MM.1S (cell line): ENCODE data around the gene PPBP.

Source experiments
- DNase-seq: peaks from one replicate; pipeline ENCODE4 v3.0.0-alpha.2; 2015
- H2AFZ ChIP-seq: fragments of 300-600 bp; sonication (generic); 2 replicates; pipeline ENCODE4 v1.6.0; 2016; ENCODE audit warnings: antibody characterized with exemption, low read length
- H3F3A ChIP-seq: fragments of 300-600 bp; sonication (generic); 2 replicates; pipeline ENCODE4 v1.6.1; 2016; ENCODE audit warnings: mild to moderate bottlenecking, antibody characterized with exemption, low read length, moderate library complexity, mixed read lengths; ENCODE audit not compliant: insufficient read depth
- H3K27ac ChIP-seq: fragments of 300-600 bp; sonication (generic); 2 replicates; pipeline ENCODE4 v1.5.1; 2016; ENCODE audit warnings: mild to moderate bottlenecking, low read length
- H3K27me3 ChIP-seq: fragments of 300-600 bp; sonication (generic); replicated peaks from 2 replicates; pipeline ENCODE4 v1.6.0; 2016; ENCODE audit warnings: low read length; ENCODE audit not compliant: insufficient read depth
- H3K36me3 ChIP-seq: fragments of 300-600 bp; sonication (generic); replicated peaks from 2 replicates; pipeline ENCODE4 v1.6.1; 2016; ENCODE audit warnings: mild to moderate bottlenecking, low read length, mixed read lengths; ENCODE audit not compliant: insufficient read depth
- H3K4me1 ChIP-seq: fragments of 300-600 bp; sonication (generic); 2 replicates; pipeline ENCODE4 v1.6.1; 2016; ENCODE audit warnings: low read length, mixed read lengths
- H3K4me2 ChIP-seq: fragments of 300-600 bp; sonication (generic); 2 replicates; pipeline ENCODE4 v1.6.0; 2016; ENCODE audit warnings: low read depth, low read length
- H3K4me3 ChIP-seq: fragments of 300-600 bp; sonication (generic); 2 replicates; pipeline ENCODE4 v1.5.1; 2016; ENCODE audit warnings: low read length, mixed read lengths
- H3K79me2 ChIP-seq: fragments of 300-600 bp; sonication (generic); 2 replicates; pipeline ENCODE4 v1.6.1; 2016; ENCODE audit warnings: mixed run types, low read length, mixed read lengths
- H3K9ac ChIP-seq: fragments of 300-600 bp; sonication (generic); 2 replicates; pipeline ENCODE4 v1.6.1; 2016; ENCODE audit warnings: low read length, mixed read lengths
- H3K9me2 ChIP-seq: fragments of 300-600 bp; sonication (generic); replicated peaks from 2 replicates; pipeline ENCODE4 v1.6.1; 2016; ENCODE audit warnings: mild to moderate bottlenecking, low read length, mixed read lengths; ENCODE audit not compliant: insufficient read depth
- H3K9me3 ChIP-seq: fragments of 300-600 bp; sonication (generic); replicated peaks from 2 replicates; pipeline ENCODE4 v1.6.1; 2016; ENCODE audit warnings: mild to moderate bottlenecking, low read length, mixed read lengths; ENCODE audit not compliant: insufficient read depth
- H4K20me1 ChIP-seq: fragments of 300-600 bp; sonication (generic); 2 replicates; pipeline ENCODE4 v1.6.1; 2016; ENCODE audit warnings: mild to moderate bottlenecking, low read length, moderate library complexity, mixed read lengths; ENCODE audit not compliant: insufficient read depth
- EZH2 ChIP-seq: fragments of 300-600 bp; sonication (generic); optimal IDR thresholded peaks from 2 replicates; pipeline ENCODE3; 2017; ENCODE audit warnings: low read depth, mild to moderate bottlenecking, antibody characterized with exemption, low read length, mixed read lengths
- EZH2phosphoT487 ChIP-seq: fragments of 300-600 bp; sonication (generic); IDR thresholded peaks from 2 replicates; pipeline ENCODE4 v1.6.1; 2018; ENCODE audit warnings: antibody characterized with exemption, low read length
- TF ChIP-seq, protein P1 (sequence below): fragments of 300-600 bp; sonication (generic); IDR thresholded peaks from 2 replicates; pipeline ENCODE4 v1.5.1; 2016; ENCODE audit warnings: antibody characterized with exemption, low read length, mixed read lengths

Gene PPBP

DNA sequence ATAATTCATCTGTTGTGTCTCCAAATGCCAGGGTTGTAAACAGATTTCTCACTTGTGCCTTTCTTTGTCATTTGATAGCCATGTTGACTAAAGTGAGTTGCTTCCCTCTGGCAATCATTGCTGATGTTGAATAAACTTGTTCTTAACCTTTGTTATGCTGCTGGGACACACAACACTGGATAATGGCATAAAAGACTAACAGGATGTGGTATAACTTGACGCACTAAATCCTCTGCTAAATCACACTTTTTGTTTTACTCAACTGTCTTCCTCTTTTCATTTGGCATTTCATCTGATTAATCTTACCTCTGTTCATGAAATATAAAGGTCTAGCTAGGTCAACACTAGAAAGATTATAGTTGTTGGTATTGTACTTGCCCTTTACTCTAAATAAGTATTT is 28.1 kb upstream of the PPBP start:
- H3K9me2 ChIP-seq = no peaks in the 10 kb centered on the region
- H3K9ac ChIP-seq = no peak overlapping the region
- H3K9me3 ChIP-seq = no peaks in the 10 kb centered on the region
- H3F3A ChIP-seq = no peaks in the 10 kb centered on the region
- no peaks in the 10 kb centered on the region for H3K27me3 ChIP-seq
- H3K4me3 ChIP-seq = no peak overlapping the region
- no peaks in the 10 kb centered on the region for H3K4me1 ChIP-seq
- no peak for DNase-seq
- H2AFZ ChIP-seq = no peak overlapping the region
- no peak overlapping the region for H3K4me2 ChIP-seq
- no peaks in the 10 kb centered on the region for H3K36me3 ChIP-seq
- no peaks in the 10 kb centered on the region for H4K20me1 ChIP-seq
- no peak overlapping the region for H3K27ac ChIP-seq
- H3K79me2 ChIP-seq = no peaks in the 10 kb centered on the region
- TF ChIP-seq EZH2 (no peak), EZH2phosphoT487 (no peak)
- TF ChIP-seq, protein P1, sequence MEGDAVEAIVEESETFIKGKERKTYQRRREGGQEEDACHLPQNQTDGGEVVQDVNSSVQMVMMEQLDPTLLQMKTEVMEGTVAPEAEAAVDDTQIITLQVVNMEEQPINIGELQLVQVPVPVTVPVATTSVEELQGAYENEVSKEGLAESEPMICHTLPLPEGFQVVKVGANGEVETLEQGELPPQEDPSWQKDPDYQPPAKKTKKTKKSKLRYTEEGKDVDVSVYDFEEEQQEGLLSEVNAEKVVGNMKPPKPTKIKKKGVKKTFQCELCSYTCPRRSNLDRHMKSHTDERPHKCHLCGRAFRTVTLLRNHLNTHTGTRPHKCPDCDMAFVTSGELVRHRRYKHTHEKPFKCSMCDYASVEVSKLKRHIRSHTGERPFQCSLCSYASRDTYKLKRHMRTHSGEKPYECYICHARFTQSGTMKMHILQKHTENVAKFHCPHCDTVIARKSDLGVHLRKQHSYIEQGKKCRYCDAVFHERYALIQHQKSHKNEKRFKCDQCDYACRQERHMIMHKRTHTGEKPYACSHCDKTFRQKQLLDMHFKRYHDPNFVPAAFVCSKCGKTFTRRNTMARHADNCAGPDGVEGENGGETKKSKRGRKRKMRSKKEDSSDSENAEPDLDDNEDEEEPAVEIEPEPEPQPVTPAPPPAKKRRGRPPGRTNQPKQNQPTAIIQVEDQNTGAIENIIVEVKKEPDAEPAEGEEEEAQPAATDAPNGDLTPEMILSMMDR = no peak

DNA sequence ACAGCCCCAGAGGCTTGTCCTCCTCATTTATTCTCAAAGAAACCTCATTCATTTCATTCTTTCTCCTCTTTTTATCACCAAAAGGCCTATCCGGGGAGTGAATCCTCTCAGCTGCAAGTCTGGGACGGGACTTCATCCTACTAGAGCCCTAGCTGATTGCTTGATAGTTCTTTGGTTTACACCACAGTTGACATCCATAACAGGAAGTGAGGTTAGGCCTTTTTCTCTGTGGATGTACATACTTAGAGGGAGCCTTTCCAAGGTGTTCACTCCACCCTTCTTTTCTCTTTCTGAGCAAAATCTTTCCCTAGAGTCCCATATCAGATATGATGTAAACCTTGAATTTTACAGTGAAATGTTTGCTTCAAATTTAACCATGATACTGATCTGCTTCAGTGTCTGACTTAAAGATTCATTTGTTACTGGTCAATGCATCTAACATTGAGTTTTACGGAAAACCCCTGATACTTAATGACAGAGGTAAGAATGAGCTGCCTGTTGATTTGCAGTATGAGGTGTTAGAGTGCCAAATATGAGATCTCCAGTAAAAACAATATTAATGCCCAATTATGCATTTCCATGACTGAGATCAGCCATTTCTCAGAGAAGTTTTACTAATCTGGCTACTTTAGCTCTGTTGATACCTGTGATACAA is 27.3 kb upstream of the PPBP start:
- H3K4me3 ChIP-seq = no peak overlapping the region
- no peak overlapping the region for H3K4me2 ChIP-seq
- H3K27ac ChIP-seq = no peak overlapping the region
- no peak for DNase-seq
- H3F3A ChIP-seq = no peaks in the 10 kb centered on the region
- TF ChIP-seq, protein P1 = no peak
- TF ChIP-seq EZH2phosphoT487 = no peak
- TF ChIP-seq EZH2 = no peak
- H3K9me2 ChIP-seq = no peaks in the 10 kb centered on the region
- no peaks in the 10 kb centered on the region for H3K9me3 ChIP-seq
- H3K4me1 ChIP-seq = no peaks in the 10 kb centered on the region
- no peak overlapping the region for H3K9ac ChIP-seq
- H3K27me3 ChIP-seq = no peaks in the 10 kb centered on the region
- no peaks in the 10 kb centered on the region for H3K79me2 ChIP-seq
- H3K36me3 ChIP-seq = no peaks in the 10 kb centered on the region
- H4K20me1 ChIP-seq = no peaks in the 10 kb centered on the region
- no peak overlapping the region for H2AFZ ChIP-seq

DNA sequence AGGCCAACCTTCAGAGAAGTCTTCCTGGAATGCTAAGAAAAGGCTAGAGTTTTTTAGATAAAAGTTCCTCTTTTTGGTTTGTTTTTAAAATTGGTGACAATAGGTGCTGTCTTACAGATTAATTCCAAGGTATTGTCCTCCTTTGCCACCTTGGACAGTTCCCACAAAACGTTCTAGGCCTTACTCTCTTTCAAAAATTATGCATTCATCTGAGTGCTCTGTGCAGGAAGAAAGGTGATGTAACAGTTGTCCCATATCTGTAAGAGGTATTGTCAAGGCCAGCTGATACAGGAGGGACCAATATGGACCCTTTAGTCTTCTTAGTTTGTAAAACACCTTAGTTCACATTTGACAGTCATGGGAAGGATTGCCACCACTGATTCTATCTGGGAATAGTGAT is 26.3 kb upstream of the PPBP start:
- Histone ChIP-seq H3F3A (no peaks in the 10 kb centered on the region), H3K9me2 (no peaks in the 10 kb centered on the region), H3K36me3 (no peaks in the 10 kb centered on the region), H3K79me2 (no peaks in the 10 kb centered on the region), H4K20me1 (no peaks in the 10 kb centered on the region), H3K4me2 (no peak overlapping the region), H3K4me3 (no peak overlapping the region), H3K27me3 (no peaks in the 10 kb centered on the region), H3K27ac (no peak overlapping the region), H3K9ac (no peak overlapping the region), H3K9me3 (no peaks in the 10 kb centered on the region), H2AFZ (no peak overlapping the region), H3K4me1 (no peaks in the 10 kb centered on the region)
- no peak for DNase-seq
- TF ChIP-seq EZH2phosphoT487 = no peak
- TF ChIP-seq, protein P1 = no peak
- no peak for TF ChIP-seq EZH2
